ENCODE data around the gene CXCL9.
"Not testable (repeated sequence)": the region's sequence is repeated elsewhere in the genome, so short reads cannot be mapped to it uniquely, and the experiment has no call there.

CXCL9 gene

GRCh38 chr4:75954811-75955210 lies 52.5 kb downstream of the CXCL9 start:
- not testable (repeated sequence) for DNase-seq (ENCODE audit: low spot score)

- no peak for DNase-seq (ENCODE audit: low spot score)
Observed at GRCh38 chr4:75953509-75953908, 53.8 kb downstream of the CXCL9 start.
